SK-N-SH treated with all-trans-retinoic acid at 6 μM for 48 hours (cell line): ENCODE results near the gene AR.

Source experiments
- PPARA ChIP-seq: fragments of 250-450 bp; sonication (Bioruptor Pico); IDR thresholded peaks from 2 replicates; pipeline ENCODE4 v1.5.0; 2020; ENCODE audit warnings: mild to moderate bottlenecking, borderline replicate concordance
- ZFP3 ChIP-seq: fragments of 250-450 bp; sonication (Bioruptor Pico); IDR thresholded peaks from 2 replicates; pipeline ENCODE4 v1.5.0; 2020; ENCODE audit warnings: mild to moderate bottlenecking, moderate library complexity
- TF ChIP-seq, protein P1 (sequence below): fragments of 250-450 bp; sonication (Bioruptor Pico); IDR thresholded peaks from 2 replicates; pipeline ENCODE4 v1.5.1; 2020; ENCODE audit warnings: low read depth, mild to moderate bottlenecking, moderate library complexity

DNA sequence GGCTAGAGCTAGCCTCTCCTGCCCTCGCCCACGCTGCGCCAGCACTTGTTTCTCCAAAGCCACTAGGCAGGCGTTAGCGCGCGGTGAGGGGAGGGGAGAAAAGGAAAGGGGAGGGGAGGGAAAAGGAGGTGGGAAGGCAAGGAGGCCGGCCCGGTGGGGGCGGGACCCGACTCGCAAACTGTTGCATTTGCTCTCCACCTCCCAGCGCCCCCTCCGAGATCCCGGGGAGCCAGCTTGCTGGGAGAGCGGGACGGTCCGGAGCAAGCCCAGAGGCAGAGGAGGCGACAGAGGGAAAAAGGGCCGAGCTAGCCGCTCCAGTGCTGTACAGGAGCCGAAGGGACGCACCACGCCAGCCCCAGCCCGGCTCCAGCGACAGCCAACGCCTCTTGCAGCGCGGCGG lies at the start of gene AR:
- no peak for TF ChIP-seq PPARA
- TF ChIP-seq, protein P1, sequence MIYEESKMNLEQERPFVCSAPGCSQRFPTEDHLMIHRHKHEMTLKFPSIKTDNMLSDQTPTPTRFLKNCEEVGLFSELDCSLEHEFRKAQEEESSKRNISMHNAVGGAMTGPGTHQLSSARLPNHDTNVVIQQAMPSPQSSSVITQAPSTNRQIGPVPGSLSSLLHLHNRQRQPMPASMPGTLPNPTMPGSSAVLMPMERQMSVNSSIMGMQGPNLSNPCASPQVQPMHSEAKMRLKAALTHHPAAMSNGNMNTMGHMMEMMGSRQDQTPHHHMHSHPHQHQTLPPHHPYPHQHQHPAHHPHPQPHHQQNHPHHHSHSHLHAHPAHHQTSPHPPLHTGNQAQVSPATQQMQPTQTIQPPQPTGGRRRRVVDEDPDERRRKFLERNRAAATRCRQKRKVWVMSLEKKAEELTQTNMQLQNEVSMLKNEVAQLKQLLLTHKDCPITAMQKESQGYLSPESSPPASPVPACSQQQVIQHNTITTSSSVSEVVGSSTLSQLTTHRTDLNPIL (CRISPR knock-in tag), result no peak
- TF ChIP-seq ZFP3 (CRISPR knock-in tag), result no peak
